Aorta (tissue), 5 donors: ENCODE results near the gene SIGLEC1. TPM values are rescaled to one million over a fixed set of nuclear protein-coding genes. Genes with fewer than 3 reads are reported as not detected.

Experiments used
- ATAC-seq: fragments of 200-7000 bp; cut with Tn5 transposase; one replicate; pipeline ENCODE4 v1.9.1; 2022; ENCODE audit warnings: moderate library complexity; ENCODE audit not compliant: low FRiP score
- DNase-seq, 2 donors: peaks; one replicate each; pipeline ENCODE4 v3.0.0-alpha.2; 2020
- H3K27ac ChIP-seq, 2 donors: one replicate each; pipeline ENCODE4 v1.5.1; 2013; ENCODE audit warnings: low read length in 2 of 2, mild to moderate bottlenecking in 2 of 2, moderate library complexity in 2 of 2, control low read depth in 1 of 2, inconsistent platforms in 1 of 2, low read depth in 1 of 2
- H3K27me3 ChIP-seq, 2 donors: one replicate each; pipeline ENCODE4 v1.6.1; 2013; ENCODE audit warnings: control low read depth in 1 of 2, low read length in 1 of 2, mild to moderate bottlenecking in 1 of 2, moderate library complexity in 1 of 2; ENCODE audit not compliant: insufficient read depth in 2 of 2, control insufficient read depth in 1 of 2
- H3K36me3 ChIP-seq, 2 donors: one replicate each; pipeline ENCODE4 v1.6.1; 2013; ENCODE audit warnings: control low read depth in 1 of 2, low read length in 1 of 2, mild to moderate bottlenecking in 1 of 2; ENCODE audit not compliant: insufficient read depth in 2 of 2, control insufficient read depth in 1 of 2
- H3K4me1 ChIP-seq, 2 donors: one replicate each; pipeline ENCODE4 v1.6.1; 2013; ENCODE audit warnings: low read length in 2 of 2, control low read depth in 1 of 2, mild to moderate bottlenecking in 1 of 2, moderate library complexity in 1 of 2; ENCODE audit not compliant: insufficient read depth in 2 of 2, control insufficient read depth in 1 of 2
- H3K4me3 ChIP-seq, 2 donors: one replicate each; pipeline ENCODE4 v1.5.1; 2013; ENCODE audit warnings: low read length in 2 of 2, control low read depth in 1 of 2, mild to moderate bottlenecking in 1 of 2
- H3K9me3 ChIP-seq: one replicate; pipeline ENCODE4 v1.6.1; 2013; ENCODE audit warnings: mild to moderate bottlenecking, low read length; ENCODE audit not compliant: control insufficient read depth
- WGBS, 2 donors: extraction: QIAGEN DNeasy Blood & Tissue Kit; methylation state at CpG; one replicate each; pipeline ENCODE4 v1.1.7; 2013; 5-methylcytosine and 5-hydroxymethylcytosine counted together
- intact Hi-C, 2 donors: fragments of 100-400 bp; cut with DNase I; formaldehyde crosslinking; loops; one replicate each; pipeline versions ENCODE4 v1.14.2 to v1.15.0; 2022
- polyA plus RNA-seq, 2 donors: library from polyadenylated mRNA; stranded (reverse); fragments of 200-250 nt; gene quantifications; one replicate each; pipeline ENCODE4 v1.2.3, GENCODE V29; 2013
- total RNA-seq, 2 donors: library from RNA; stranded (reverse); fragmentation: NEBNext Ultra II Directional; extraction: Animal tissue kit (Norgen Biotek cat#: 25700); gene quantifications; one replicate each; pipeline ENCODE4 v1.2.1, GENCODE V29; 2021
- donor health status: healthy with polysubstance abuse.
- donor health status: Bipolar disorder and iron deficiency.
- donor health status: DM: no; HTN: no; CAD: no.
- donor health status: DM: no; HTN: no; CAD: no.
- donor health status: DM: yes; HTN: yes; CAD: no.

SIGLEC1 gene
- total and polyA plus RNA-seq, 4 donors = 2.8 to 55.8 (median 10.7) TPM

- intact Hi-C loops = no loop called here
- DNase-seq (no peak), ATAC-seq (no peak)
- Histone ChIP-seq H3K9me3 (no peaks in the 10 kb centered on the region), H3K4me3 (no peak overlapping the region), H3K4me1 (no peaks in the 10 kb centered on the region), H3K27me3 (no peaks in the 10 kb centered on the region), H3K27ac (no peak overlapping the region), H3K36me3 (no peaks in the 10 kb centered on the region)
- 91 to 95% methylated on average over 23 of the region's 23 CpGs for WGBS, 2 donors
These were observed 19.6 kb downstream of the SIGLEC1 start for GRCh38 chr20:3692706-3693294.

- DNase-seq = no peak
- no peak overlapping the region for H3K27ac ChIP-seq
- no peaks in the 10 kb centered on the region for H3K9me3 ChIP-seq
- H3K4me3 ChIP-seq = no peak overlapping the region
- no peak for ATAC-seq
- 88 to 95% methylated on average over 9 of the region's 9 CpGs for WGBS, 2 donors
- peaks cover 0 to 1% of the 10 kb centered on the region in 2 donors for H3K4me1 ChIP-seq
- H3K36me3 ChIP-seq = no peaks in the 10 kb centered on the region
- H3K27me3 ChIP-seq = no peaks in the 10 kb centered on the region
- intact Hi-C loops = no loop called here
These were observed 20.5 kb downstream of the SIGLEC1 start for GRCh38 chr20:3691897-3692296.

GRCh38 chr20:3691306-3691705 lies 21.1 kb downstream of the SIGLEC1 start:
- Histone ChIP-seq H3K9me3 (no peaks in the 10 kb centered on the region), H3K4me1 (peaks cover 0 to 1% of the 10 kb centered on the region in 2 donors), H3K36me3 (no peaks in the 10 kb centered on the region), H3K4me3 (no peak overlapping the region), H3K27ac (no peak overlapping the region), H3K27me3 (no peaks in the 10 kb centered on the region)
- DNase-seq (no peak), ATAC-seq (no peak)
- 94% methylated on average over 16 of the region's 16 CpGs for WGBS, 2 donors
- intact Hi-C loops = no loop called here

DNA sequence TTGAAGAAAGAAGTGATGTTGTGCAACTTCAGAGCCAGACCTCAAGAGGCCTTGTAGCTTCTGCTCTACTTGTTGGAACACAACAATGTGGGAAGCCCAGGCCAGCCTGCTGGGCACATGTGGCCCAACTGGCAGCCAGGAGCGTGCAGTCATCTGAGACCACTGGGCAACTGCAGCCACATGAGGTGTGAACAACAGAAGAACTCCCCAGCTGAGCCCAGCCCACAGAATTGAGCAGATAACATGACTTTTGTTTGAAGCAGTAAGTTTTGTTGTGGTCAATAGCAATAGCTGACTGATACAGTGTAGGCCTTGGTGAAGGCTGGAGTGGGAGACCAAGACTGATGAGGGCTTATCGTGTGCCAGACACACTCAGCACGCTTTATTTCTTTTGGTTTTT lies 22.0 kb downstream of the SIGLEC1 start:
- DNase-seq (no peak), ATAC-seq (no peak)
- Histone ChIP-seq H3K4me1 (peaks cover 0 to 1% of the 10 kb centered on the region in 2 donors), H3K4me3 (no peak overlapping the region), H3K36me3 (no peaks in the 10 kb centered on the region), H3K27me3 (no peaks in the 10 kb centered on the region), H3K9me3 (no peaks in the 10 kb centered on the region), H3K27ac (no peak overlapping the region)
- WGBS, 2 donors = 94 to 100% methylated on average over 3 of the region's 3 CpGs
- intact Hi-C loops = no loop called here

- 95 to 96% methylated on average over 11 of the region's 11 CpGs for WGBS, 2 donors
- ATAC-seq = no peak
These were observed 22.4 kb downstream of the SIGLEC1 start for GRCh38 chr20:3689978-3690377.

GRCh38 chr20:3687655-3688054 lies 24.7 kb downstream of the SIGLEC1 start:
- Histone ChIP-seq H3K4me3 (no peak overlapping the region), H3K36me3 (no peaks in the 10 kb centered on the region), H3K27me3 (no peaks in the 10 kb centered on the region), H3K4me1 (peaks cover 0 to 1% of the 10 kb centered on the region in 2 donors), H3K9me3 (no peaks in the 10 kb centered on the region), H3K27ac (peak overlapping the region in 1 of 2 donors; percentile 81)
- ATAC-seq (peak; percentile 80), DNase-seq (peak in 1 of 2 donors; percentile 43)
- intact Hi-C loops = loop anchor here (5.0 to 10.0 kb wide), 2 partner anchors 80 to 157 kb away; partner anchors contain the start of genes ADISSP (in 1 of the 2) and MAVS (in 1 of the 2)
- 53 to 61% methylated on average over 2 of the region's 2 CpGs for whole genome bisulfite sequencing, 2 donors

More at GRCh38 chr20:3689978-3690377, 22.4 kb downstream of the SIGLEC1 start:
- Histone ChIP-seq H3K27me3 (no peaks in the 10 kb centered on the region), H3K36me3 (no peaks in the 10 kb centered on the region), H3K4me3 (no peak overlapping the region), H3K9me3 (no peaks in the 10 kb centered on the region), H3K4me1 (peaks cover 0 to 1% of the 10 kb centered on the region in 2 donors), H3K27ac (no peak overlapping the region)
- DNase-seq = peak in 1 of 2 donors; percentile 40
- intact Hi-C loops = loop anchor here (5.0 to 10.0 kb wide), 2 partner anchors 77 to 155 kb away; partner anchors contain the start of genes ADISSP (in 1 of the 2) and MAVS (in 1 of the 2)

DNA sequence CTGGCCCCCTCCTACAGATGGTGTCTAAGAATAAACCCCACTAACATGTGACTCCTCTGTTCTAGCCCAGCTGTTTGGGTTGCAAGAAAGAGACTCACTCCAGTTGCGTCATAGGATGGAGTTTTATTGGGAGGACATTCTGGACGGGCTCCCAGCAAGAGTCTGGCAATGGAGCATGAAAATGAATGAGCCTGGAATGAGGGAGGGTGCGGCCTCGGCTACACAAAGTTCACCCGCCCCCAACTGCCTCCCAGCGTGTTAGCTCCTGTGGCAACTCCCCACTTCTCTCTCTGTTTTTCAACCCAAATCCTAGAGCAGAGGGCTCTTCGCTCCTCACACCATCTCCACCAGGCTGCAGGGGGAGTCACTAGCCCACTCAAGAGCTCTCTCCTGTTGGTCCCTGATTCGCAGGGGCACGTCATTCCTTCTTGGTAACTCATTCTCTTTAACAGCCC lies 25.5 kb downstream of the SIGLEC1 start:
- 3 to 7% methylated on average over 9 of the region's 9 CpGs for WGBS, 2 donors
- ATAC-seq = peak; percentile 89
- peak overlapping the region in 1 of 2 donors; percentile 81 for H3K27ac ChIP-seq
- peak; percentile 85 to 92 for DNase-seq
- intact Hi-C loops = loop anchor here (5.0 to 10.0 kb wide), 2 partner anchors 80 to 158 kb away; partner anchors contain the start of genes ADISSP (in 1 of the 2) and MAVS (in 1 of the 2)
- H3K4me3 ChIP-seq = no peak overlapping the region
- H3K4me1 ChIP-seq = peaks cover 0 to 1% of the 10 kb centered on the region in 2 donors
- no peaks in the 10 kb centered on the region for H3K36me3 ChIP-seq
- H3K9me3 ChIP-seq = no peaks in the 10 kb centered on the region
- no peaks in the 10 kb centered on the region for H3K27me3 ChIP-seq

GRCh38 chr20:3686421-3686820 lies 26.0 kb downstream of the SIGLEC1 start:
- ATAC-seq = no peak
- 28 to 30% methylated on average over 7 of the region's 7 CpGs for WGBS, 2 donors
- H3K4me1 ChIP-seq = peaks cover 0 to 1% of the 10 kb centered on the region in 2 donors
- H3K27me3 ChIP-seq = no peaks in the 10 kb centered on the region
- H3K27ac ChIP-seq = peak overlapping the region in 1 of 2 donors; percentile 35
- H3K4me3 ChIP-seq = no peak overlapping the region
- H3K9me3 ChIP-seq = no peaks in the 10 kb centered on the region
- intact Hi-C loops = loop anchor here (5.0 to 10.0 kb wide), 2 partner anchors 81 to 158 kb away; partner anchors contain the start of genes ADISSP (in 1 of the 2) and MAVS (in 1 of the 2)
- DNase-seq = peak in 1 of 2 donors; percentile 29
- H3K36me3 ChIP-seq = no peaks in the 10 kb centered on the region

DNA sequence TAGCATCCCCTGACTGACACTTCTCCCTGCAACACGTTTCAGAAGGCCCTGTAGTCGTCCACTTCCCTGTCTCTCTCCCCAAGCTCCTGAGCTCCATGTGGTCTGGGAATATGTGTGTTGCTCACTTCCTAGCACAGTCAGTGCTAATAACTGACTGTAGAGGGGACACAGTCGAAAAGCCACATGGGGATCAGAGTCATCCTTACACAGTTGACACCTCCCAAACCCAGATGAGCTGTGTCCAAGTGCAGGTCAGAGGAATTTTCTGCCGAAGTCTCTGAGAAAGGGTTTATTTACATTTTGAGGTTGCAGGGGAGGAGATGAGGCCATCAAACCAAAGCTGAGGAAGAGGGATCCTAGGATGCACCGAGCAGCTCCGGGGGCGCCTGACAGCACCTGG lies 27.1 kb downstream of the SIGLEC1 start:
- 81 to 82% methylated on average over 7 of the region's 7 CpGs for WGBS, 2 donors

More for the DNA sequence above, 27.1 kb downstream of the SIGLEC1 start:
- H3K36me3 ChIP-seq = no peaks in the 10 kb centered on the region
- no peak overlapping the region for H3K4me3 ChIP-seq
- H3K27me3 ChIP-seq = no peaks in the 10 kb centered on the region
- peaks cover 0 to 1% of the 10 kb centered on the region in 2 donors for H3K4me1 ChIP-seq
- H3K27ac ChIP-seq = no peak overlapping the region
- ATAC-seq (no peak), DNase-seq (no peak)
- intact Hi-C loops = loop anchor here (5.0 to 10.0 kb wide), 2 partner anchors 82 to 159 kb away; partner anchors contain the start of genes ADISSP (in 1 of the 2) and MAVS (in 1 of the 2)
- no peaks in the 10 kb centered on the region for H3K9me3 ChIP-seq
